ENCODE results near the gene EIF3B. TPM values are rescaled to one million over a fixed set of nuclear protein-coding genes. Genes with fewer than 3 reads are reported as not detected.

Gene EIF3B
- total and polyA plus RNA-seq, 9 of the 15 experiments (the other 6 are each of a cell fraction or from before 2014, with no cell fraction given), result 25.9 to 494 (median 357) TPM

GRCh38 chr7:2399848-2400587 lies 45.4 kb downstream of the EIF3B start (continued):
- TF ChIP-seq ETV6 (IDR thresholded peaks at IDR 0.05; ENCODE audit: borderline replicate concordance in 1 of 2, low read depth in 2 of 2, low read length in 1 of 2) (no peak), ETV6 (CRISPR knock-in tag; IDR thresholded peaks at IDR 0.05; ENCODE audit: borderline replicate concordance) (no peak), ZEB2 (IDR thresholded peaks at IDR 0.05) (no peak; the same call in 1 of the 2 replicates), BACH1 (tag; IDR thresholded peaks at IDR 0.05) (no peak), MEF2D (tag; conservative IDR thresholded peaks at IDR 0.05; ENCODE audit: low read depth) (peak; percentile 49; the same call in 1 of the 2 replicates), BDP1 (IDR thresholded peaks at IDR 0.05; ENCODE audit: insufficient read depth, insufficient read length) (no peak), MEF2A (IDR thresholded peaks at IDR 0.05; ENCODE audit: control insufficient read depth, low read depth, low read length) (no peak), ZNF232 (CRISPR knock-in tag; IDR thresholded peaks at IDR 0.05) (no peak), HNRNPLL (IDR thresholded peaks at IDR 0.05; ENCODE audit: low read depth, low read length, poor library complexity, severe bottlenecking) (no peak), XRCC5 (IDR thresholded peaks at IDR 0.05; ENCODE audit: low read depth, low read length) (no peak), KAT8 (IDR thresholded peaks at IDR 0.05; ENCODE audit: low read depth) (no peak), IRF2 (CRISPR knock-in tag; IDR thresholded peaks at IDR 0.05) (no peak), ELF4 (CRISPR knock-in tag; IDR thresholded peaks at IDR 0.05) (0 out of 2 replicates have a peak, but pooled peaks have one; percentile 63), LCOR (CRISPR knock-in tag; IDR thresholded peaks at IDR 0.05) (no peak), ZFPM2 (CRISPR knock-in tag; IDR thresholded peaks at IDR 0.05) (0 out of 2 replicates have a peak, but pooled peaks have one; percentile 55), COPS2 (conservative IDR thresholded peaks at IDR 0.05) (no peak)
- TF ChIP-seq, protein P1, sequence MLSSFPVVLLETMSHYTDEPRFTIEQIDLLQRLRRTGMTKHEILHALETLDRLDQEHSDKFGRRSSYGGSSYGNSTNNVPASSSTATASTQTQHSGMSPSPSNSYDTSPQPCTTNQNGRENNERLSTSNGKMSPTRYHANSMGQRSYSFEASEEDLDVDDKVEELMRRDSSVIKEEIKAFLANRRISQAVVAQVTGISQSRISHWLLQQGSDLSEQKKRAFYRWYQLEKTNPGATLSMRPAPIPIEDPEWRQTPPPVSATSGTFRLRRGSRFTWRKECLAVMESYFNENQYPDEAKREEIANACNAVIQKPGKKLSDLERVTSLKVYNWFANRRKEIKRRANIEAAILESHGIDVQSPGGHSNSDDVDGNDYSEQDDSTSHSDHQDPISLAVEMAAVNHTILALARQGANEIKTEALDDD (IDR thresholded peaks at IDR 0.05), result peak; percentile 19; the same call in 1 of the 2 replicates
- TF ChIP-seq, protein P2, sequence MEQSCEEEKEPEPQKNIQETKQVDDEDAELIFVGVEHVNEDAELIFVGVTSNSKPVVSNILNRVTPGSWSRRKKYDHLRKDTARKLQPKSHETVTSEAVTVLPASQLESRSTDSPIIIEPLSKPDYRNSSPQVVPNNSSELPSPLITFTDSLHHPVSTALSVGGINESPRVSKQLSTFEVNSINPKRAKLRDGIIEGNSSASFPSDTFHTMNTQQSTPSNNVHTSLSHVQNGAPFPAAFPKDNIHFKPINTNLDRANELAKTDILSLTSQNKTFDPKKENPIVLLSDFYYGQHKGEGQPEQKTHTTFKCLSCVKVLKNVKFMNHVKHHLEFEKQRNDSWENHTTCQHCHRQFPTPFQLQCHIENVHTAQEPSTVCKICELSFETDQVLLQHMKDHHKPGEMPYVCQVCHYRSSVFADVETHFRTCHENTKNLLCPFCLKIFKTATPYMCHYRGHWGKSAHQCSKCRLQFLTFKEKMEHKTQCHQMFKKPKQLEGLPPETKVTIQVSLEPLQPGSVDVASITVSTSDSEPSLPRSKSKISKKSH (CRISPR knock-in tag; IDR thresholded peaks at IDR 0.05), result no peak
- TF ChIP-seq, protein P3, sequence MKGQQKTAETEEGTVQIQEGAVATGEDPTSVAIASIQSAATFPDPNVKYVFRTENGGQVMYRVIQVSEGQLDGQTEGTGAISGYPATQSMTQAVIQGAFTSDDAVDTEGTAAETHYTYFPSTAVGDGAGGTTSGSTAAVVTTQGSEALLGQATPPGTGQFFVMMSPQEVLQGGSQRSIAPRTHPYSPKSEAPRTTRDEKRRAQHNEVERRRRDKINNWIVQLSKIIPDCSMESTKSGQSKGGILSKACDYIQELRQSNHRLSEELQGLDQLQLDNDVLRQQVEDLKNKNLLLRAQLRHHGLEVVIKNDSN (CRISPR knock-in tag; IDR thresholded peaks at IDR 0.05), result no peak
- TF ChIP-seq, protein P4, sequence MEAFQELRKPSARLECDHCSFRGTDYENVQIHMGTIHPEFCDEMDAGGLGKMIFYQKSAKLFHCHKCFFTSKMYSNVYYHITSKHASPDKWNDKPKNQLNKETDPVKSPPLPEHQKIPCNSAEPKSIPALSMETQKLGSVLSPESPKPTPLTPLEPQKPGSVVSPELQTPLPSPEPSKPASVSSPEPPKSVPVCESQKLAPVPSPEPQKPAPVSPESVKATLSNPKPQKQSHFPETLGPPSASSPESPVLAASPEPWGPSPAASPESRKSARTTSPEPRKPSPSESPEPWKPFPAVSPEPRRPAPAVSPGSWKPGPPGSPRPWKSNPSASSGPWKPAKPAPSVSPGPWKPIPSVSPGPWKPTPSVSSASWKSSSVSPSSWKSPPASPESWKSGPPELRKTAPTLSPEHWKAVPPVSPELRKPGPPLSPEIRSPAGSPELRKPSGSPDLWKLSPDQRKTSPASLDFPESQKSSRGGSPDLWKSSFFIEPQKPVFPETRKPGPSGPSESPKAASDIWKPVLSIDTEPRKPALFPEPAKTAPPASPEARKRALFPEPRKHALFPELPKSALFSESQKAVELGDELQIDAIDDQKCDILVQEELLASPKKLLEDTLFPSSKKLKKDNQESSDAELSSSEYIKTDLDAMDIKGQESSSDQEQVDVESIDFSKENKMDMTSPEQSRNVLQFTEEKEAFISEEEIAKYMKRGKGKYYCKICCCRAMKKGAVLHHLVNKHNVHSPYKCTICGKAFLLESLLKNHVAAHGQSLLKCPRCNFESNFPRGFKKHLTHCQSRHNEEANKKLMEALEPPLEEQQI (IDR thresholded peaks at IDR 0.05), result no peak

Data from K562 (cell line).